ENCODE measurements around the gene CEBPE. TPM values are rescaled to one million over a fixed set of nuclear protein-coding genes. Genes with fewer than 3 reads are reported as not detected.

Gene CEBPE
- total RNA-seq, 1 experiment from 2014 or later = not detected

GRCh38 chr14:23164949-23165348, 45.9 kb upstream of the CEBPE start:
- no peaks in the 10 kb centered on the region for H3K27me3 ChIP-seq (replicated peaks; ENCODE audit: control insufficient read depth, insufficient read depth, low read length)
- H3K9me3 Mint-ChIP-seq (ENCODE audit: unreplicated experiment) = no peaks in the 10 kb centered on the region
- no peaks in the 10 kb centered on the region for H3K9me3 ChIP-seq
- peaks cover 23% of the 10 kb centered on the region for H3K4me1 ChIP-seq
- peaks cover 34% of the 10 kb centered on the region for H3K4me1 Mint-ChIP-seq (ENCODE audit: low read depth, unreplicated experiment)
- intact Hi-C loops (cut with micrococcal nuclease; ENCODE audit: unreplicated experiment) = no loop called here
- no peak overlapping the region for H3K27ac Mint-ChIP-seq (ENCODE audit: unreplicated experiment)
- peaks cover 16% of the 10 kb centered on the region for H3K36me3 Mint-ChIP-seq (ENCODE audit: insufficient read depth, unreplicated experiment)
- no peak overlapping the region for H3K4me3 ChIP-seq (ENCODE audit: low read depth, low read length)
- ChIA-PET POLR2A (no interaction called here), CTCF (no interaction called here)
- no peaks in the 10 kb centered on the region for H3K27me3 Mint-ChIP-seq (ENCODE audit: insufficient read depth, unreplicated experiment)
- DNase-seq = no peak
- H3K4me3 Mint-ChIP-seq (ENCODE audit: unreplicated experiment) = no peak overlapping the region
- BruUV-seq (replicated peaks) = no TSS peak
- H3K36me3 ChIP-seq (ENCODE audit: control insufficient read depth, insufficient read depth, low read length) = no peaks in the 10 kb centered on the region; the same call in 1 of the 2 replicates
- no peak for TF ChIP-seq CTCF (IDR thresholded peaks at IDR 0.05; ENCODE audit: insufficient read depth in 1 of 2, low read depth in 1 of 2, low read length in 1 of 2, severe bottlenecking in 1 of 2, unreplicated experiment in 1 of 2)

GRCh38 chr14:23164250-23164649, 45.2 kb upstream of the CEBPE start:
- DNase-seq = no peak
- Histone ChIP-seq H3K36me3 (ENCODE audit: control insufficient read depth, insufficient read depth, low read length) (no peaks in the 10 kb centered on the region; the same call in 1 of the 2 replicates), H3K9me3 (no peaks in the 10 kb centered on the region), H3K4me3 (ENCODE audit: low read depth, low read length) (no peak overlapping the region), H3K27me3 (replicated peaks; ENCODE audit: control insufficient read depth, insufficient read depth, low read length) (no peaks in the 10 kb centered on the region), H3K4me1 (peaks cover 23% of the 10 kb centered on the region)
- no peak overlapping the region for H3K4me3 Mint-ChIP-seq (ENCODE audit: unreplicated experiment)
- H3K27ac Mint-ChIP-seq (ENCODE audit: unreplicated experiment) = no peak overlapping the region
- TF ChIP-seq CTCF (IDR thresholded peaks at IDR 0.05; ENCODE audit: insufficient read depth in 1 of 2, low read depth in 1 of 2, low read length in 1 of 2, severe bottlenecking in 1 of 2, unreplicated experiment in 1 of 2) = no peak
- no peaks in the 10 kb centered on the region for H3K9me3 Mint-ChIP-seq (ENCODE audit: unreplicated experiment)
- BruUV-seq (replicated peaks) = no TSS peak
- ChIA-PET CTCF (no interaction called here), POLR2A (no interaction called here)
- peaks cover 34% of the 10 kb centered on the region for H3K4me1 Mint-ChIP-seq (ENCODE audit: low read depth, unreplicated experiment)
- peaks cover 16% of the 10 kb centered on the region for H3K36me3 Mint-ChIP-seq (ENCODE audit: insufficient read depth, unreplicated experiment)
- no peaks in the 10 kb centered on the region for H3K27me3 Mint-ChIP-seq (ENCODE audit: insufficient read depth, unreplicated experiment)
- intact Hi-C loops (cut with micrococcal nuclease; ENCODE audit: unreplicated experiment) = no loop called here

GRCh38 chr14:23163830-23164229, 44.8 kb upstream of the CEBPE start:
- H3K9me3 ChIP-seq = no peaks in the 10 kb centered on the region

More at GRCh38 chr14:23163830-23164229, 44.8 kb upstream of the CEBPE start:
- POLR2A ChIA-PET = no interaction called here
- Mint-ChIP-seq H3K9me3 (ENCODE audit: unreplicated experiment) (no peaks in the 10 kb centered on the region), H3K27me3 (ENCODE audit: insufficient read depth, unreplicated experiment) (no peaks in the 10 kb centered on the region), H3K27ac (ENCODE audit: unreplicated experiment) (no peak overlapping the region), H3K4me1 (ENCODE audit: low read depth, unreplicated experiment) (peaks cover 34% of the 10 kb centered on the region), H3K4me3 (ENCODE audit: unreplicated experiment) (no peak overlapping the region), H3K36me3 (ENCODE audit: insufficient read depth, unreplicated experiment) (peaks cover 16% of the 10 kb centered on the region)
- Histone ChIP-seq H3K36me3 (ENCODE audit: control insufficient read depth, insufficient read depth, low read length) (no peaks in the 10 kb centered on the region; the same call in 1 of the 2 replicates), H3K4me3 (ENCODE audit: low read depth, low read length) (no peak overlapping the region), H3K4me1 (peaks cover 21% of the 10 kb centered on the region), H3K27me3 (replicated peaks; ENCODE audit: control insufficient read depth, insufficient read depth, low read length) (no peaks in the 10 kb centered on the region)
- intact Hi-C loops (cut with micrococcal nuclease; ENCODE audit: unreplicated experiment) = no loop called here
- DNase-seq = no peak
- BruUV-seq (replicated peaks) = no TSS peak
- CTCF ChIA-PET = no interaction called here
- TF ChIP-seq CTCF (IDR thresholded peaks at IDR 0.05; ENCODE audit: insufficient read depth in 1 of 2, low read depth in 1 of 2, low read length in 1 of 2, severe bottlenecking in 1 of 2, unreplicated experiment in 1 of 2) = no peak
